Glutamatergic neuron (in vitro differentiated cells): Measurements from ENCODE around the gene TFF2. TPM values are rescaled to one million over a fixed set of nuclear protein-coding genes. Genes with fewer than 3 reads are reported as not detected.

Experiments
- DNase-seq: peaks from one replicate; pipeline ENCODE4 v3.0.0; 2022
- H3K27ac Mint-ChIP-seq: one replicate; pipeline ENCODE4 v1.8.0; 2020; ENCODE audit warnings: mild to moderate bottlenecking, mixed read lengths, inconsistent platforms; ENCODE audit not compliant: unreplicated experiment
- H3K27me3 Mint-ChIP-seq: one replicate; pipeline ENCODE4 v1.8.0; 2020; ENCODE audit warnings: mild to moderate bottlenecking, moderate library complexity, mixed read lengths, inconsistent platforms; ENCODE audit not compliant: unreplicated experiment
- H3K36me3 Mint-ChIP-seq: one replicate; pipeline ENCODE4 v1.8.0; 2020; ENCODE audit warnings: mild to moderate bottlenecking, mixed read lengths, inconsistent platforms; ENCODE audit not compliant: unreplicated experiment
- H3K4me1 Mint-ChIP-seq: one replicate; pipeline ENCODE4 v1.8.0; 2020; ENCODE audit warnings: mild to moderate bottlenecking, low read depth, mixed read lengths, inconsistent platforms; ENCODE audit not compliant: unreplicated experiment
- H3K4me3 Mint-ChIP-seq: one replicate; pipeline ENCODE4 v1.8.0; 2020; ENCODE audit warnings: mild to moderate bottlenecking, mixed read lengths, inconsistent platforms; ENCODE audit not compliant: unreplicated experiment
- H3K9me3 Mint-ChIP-seq: one replicate; pipeline ENCODE4 v1.8.0; 2020; ENCODE audit warnings: mild to moderate bottlenecking, moderate library complexity, mixed read lengths, inconsistent platforms; ENCODE audit not compliant: unreplicated experiment
- CTCF ChIP-seq: fragments of 200-600 bp; sonication (generic); IDR thresholded peaks from one replicate; pipeline ENCODE4 v1.5.0; 2021; ENCODE audit not compliant: partially characterized antibody, unreplicated experiment
- total RNA-seq: library from RNA; stranded (reverse); fragmentation: NEBNext Ultra II Directional; extraction: Animal tissue kit (Norgen Biotek cat#: 25700); gene quantifications from one replicate; pipeline ENCODE4 v1.2.1, GENCODE V29; 2021; ENCODE audit not compliant: unreplicated experiment

The TFF2 gene
- total RNA-seq, 1 donor from 2014 or later = not detected

- no peak for DNase-seq
- peak overlapping the region; percentile 46 for H3K4me3 Mint-ChIP-seq
- no peak for TF ChIP-seq CTCF
- H3K9me3 Mint-ChIP-seq = peaks cover 6% of the 10 kb centered on the region
- peaks cover 3% of the 10 kb centered on the region for H3K27me3 Mint-ChIP-seq
- H3K4me1 Mint-ChIP-seq = peaks cover 38% of the 10 kb centered on the region
- H3K36me3 Mint-ChIP-seq = no peaks in the 10 kb centered on the region
- no peak overlapping the region for H3K27ac Mint-ChIP-seq
Measured at GRCh38 chr21:42311816-42312625, 38.8 kb downstream of the TFF2 start.

GRCh38 chr21:42311160-42311559, 39.6 kb downstream of the TFF2 start:
- TF ChIP-seq CTCF = no peak
- H3K9me3 Mint-ChIP-seq = peaks cover 4% of the 10 kb centered on the region
- peaks cover 6% of the 10 kb centered on the region for H3K27me3 Mint-ChIP-seq

GRCh38 chr21:42310411-42311001, 40.3 kb downstream of the TFF2 start:
- Mint-ChIP-seq H3K4me3 (no peak overlapping the region), H3K27me3 (peaks cover 6% of the 10 kb centered on the region), H3K4me1 (peaks cover 36% of the 10 kb centered on the region), H3K27ac (no peak overlapping the region), H3K9me3 (peaks cover 4% of the 10 kb centered on the region), H3K36me3 (no peaks in the 10 kb centered on the region)
- TF ChIP-seq CTCF = no peak
- no peak for DNase-seq

More at GRCh38 chr21:42311160-42311559, 39.6 kb downstream of the TFF2 start:
- Mint-ChIP-seq H3K4me3 (no peak overlapping the region), H3K4me1 (peaks cover 39% of the 10 kb centered on the region), H3K27ac (no peak overlapping the region), H3K36me3 (no peaks in the 10 kb centered on the region)
- DNase-seq = no peak

GRCh38 chr21:42309753-42310213, 41.0 kb downstream of the TFF2 start:
- H3K9me3 Mint-ChIP-seq = peaks cover 6% of the 10 kb centered on the region
- H3K4me1 Mint-ChIP-seq = peaks cover 34% of the 10 kb centered on the region
- no peaks in the 10 kb centered on the region for H3K36me3 Mint-ChIP-seq
- DNase-seq = peak; percentile 82
- no peak overlapping the region for H3K4me3 Mint-ChIP-seq
- peak; percentile 94 for TF ChIP-seq CTCF
- peaks cover 6% of the 10 kb centered on the region for H3K27me3 Mint-ChIP-seq
- H3K27ac Mint-ChIP-seq = no peak overlapping the region
